Measurements from ENCODE around the gene FAIM2. TPM values are rescaled to one million over a fixed set of nuclear protein-coding genes. Genes with fewer than 3 reads are reported as not detected.
A peak's percentile ranks its signal among the peaks of the same experiment; 100 is the strongest.

Gene FAIM2
- total and polyA plus RNA-seq, 9 of the 15 experiments (the other 6 are each of a cell fraction or from before 2014, with no cell fraction given) = 0.01 to 0.10 TPM; not detected in 7

- POLR2A ChIA-PET = no interaction called here
- Histone ChIP-seq H3K9me3 (replicated peaks; ENCODE audit: control insufficient read depth, insufficient read depth, low read depth, low read length) (no peaks in the 10 kb centered on the region), H3K27ac (ENCODE audit: extremely low read depth, low read depth, low read length) (no peak overlapping the region), H2AFZ (ENCODE audit: low read depth, low read length) (peak overlapping the region; percentile 47; the same call in 1 of the 2 replicates), H3K4me2 (ENCODE audit: insufficient read depth, low read length) (peak overlapping the region; percentile 13; the same call in 1 of the 2 replicates), H3K79me2 (ENCODE audit: control insufficient read depth, insufficient read depth, low read length) (no peaks in the 10 kb centered on the region), H3K9me1 (ENCODE audit: control insufficient read depth, insufficient read depth, low read length) (no peaks in the 10 kb centered on the region), H3K27me3 (ENCODE audit: control insufficient read depth in 2 of 2, insufficient read depth in 2 of 2, low read length in 2 of 2) (peaks cover 4 to 17% of the 10 kb centered on the region in 2 experiments; a peak in 3 of 5 replicates), H3K4me1 (replicated peaks in 1 of 2; ENCODE audit: control insufficient read depth in 2 of 2, insufficient read depth in 2 of 2, low read length in 2 of 2) (peaks cover 22 to 41% of the 10 kb centered on the region in 2 experiments), H3K36me3 (ENCODE audit: control insufficient read depth, insufficient read depth, low read length) (no peaks in the 10 kb centered on the region), H3K9ac (ENCODE audit: insufficient read depth in 1 of 2, low read depth in 2 of 2, low read length in 2 of 2) (peak overlapping the region in 1 of 2 experiments; percentile 81; a peak in 1 of 4 replicates), H3K4me3 (no peak overlapping the region), H4K20me1 (replicated peaks; ENCODE audit: control insufficient read depth, insufficient read depth, low read length) (no peaks in the 10 kb centered on the region)
- TF ChIP-seq FOXA3 (CRISPR knock-in tag; conservative IDR thresholded peaks at IDR 0.05 in 1 of 2, IDR thresholded peaks at IDR 0.05 in 1 of 2) (peak in 1 of 2 experiments; percentile 57; a peak in 1 of 4 replicates), ZNF589 (CRISPR knock-in tag; IDR thresholded peaks at IDR 0.05; ENCODE audit: low read depth) (no peak), TFE3 (CRISPR knock-in tag; IDR thresholded peaks at IDR 0.05) (no peak), MYNN (IDR thresholded peaks at IDR 0.05) (no peak), MYNN (CRISPR knock-in tag; IDR thresholded peaks at IDR 0.05) (no peak), HNRNPUL1 (IDR thresholded peaks at IDR 0.05; ENCODE audit: low read length) (no peak)
- CTCF ChIA-PET (ENCODE audit: low intra/inter-chr PET ratio) = no interaction called here
- ATAC-seq (no peak), DNase-seq (ENCODE audit: extremely low read depth in 1 of 4, low spot score in 3 of 4) (no peak), FAIRE-seq (no peak)
- intact Hi-C loops (cut with micrococcal nuclease) = no loop called here
- 44% methylated on average over 7 of the region's 7 CpGs for WGBS (ENCODE audit: insufficient coverage, low coverage, missing lambda C conversion rate)
- no TSS peak for BruUV-seq (replicated peaks)
- in situ Hi-C loops (cut with MboI) = no loop called here
These were observed 3.8 kb downstream of the FAIM2 start for GRCh38 chr12:49899921-49900320.
